GM23338 (cell line): ENCODE data around the gene RORC. TPM values are rescaled to one million over a fixed set of nuclear protein-coding genes. Genes with fewer than 3 reads are reported as not detected.

Experiments used
- ATAC-seq: fragments of 200-7000 bp; cut with Tn5 transposase; 3 replicates; pipeline ENCODE4 v1.9.1; 2020
- DNase-seq: peaks from one replicate; pipeline ENCODE4 v3.0.0-alpha.2; 2015; ENCODE audit warnings: low spot score
- H2AFZ ChIP-seq: fragments of 200-600 bp; sonication (generic); 2 replicates; pipeline ENCODE4 v1.8.0; 2016; ENCODE audit warnings: antibody characterized with exemption, mild to moderate bottlenecking, moderate library complexity
- H3F3A ChIP-seq: fragments of 200-600 bp; sonication (generic); replicated peaks from 2 replicates; pipeline ENCODE4 v1.8.0; 2017; ENCODE audit warnings: antibody characterized with exemption, mixed run types, low read depth
- H3K27ac ChIP-seq: fragments of 200-600 bp; sonication (generic); 2 replicates; pipeline ENCODE4 v1.6.1; 2016; ENCODE audit warnings: low read depth
- H3K27me3 ChIP-seq: fragments of 200-600 bp; sonication (generic); 2 replicates; pipeline ENCODE4 v1.8.0; 2016; ENCODE audit warnings: mild to moderate bottlenecking, mixed run types, moderate library complexity; ENCODE audit not compliant: insufficient read depth
- H3K36me3 ChIP-seq: fragments of 200-600 bp; sonication (generic); 2 replicates; pipeline ENCODE4 v1.8.0; 2016; ENCODE audit warnings: mild to moderate bottlenecking; ENCODE audit not compliant: insufficient read depth
- H3K4me1 ChIP-seq: fragments of 200-600 bp; sonication (generic); 2 replicates; pipeline ENCODE4 v1.8.0; 2016; ENCODE audit warnings: mild to moderate bottlenecking, moderate library complexity; ENCODE audit not compliant: insufficient read depth
- H3K4me2 ChIP-seq: fragments of 200-600 bp; sonication (generic); 2 replicates; pipeline ENCODE4 v1.7.1; 2017; ENCODE audit warnings: mixed run types
- H3K4me3 ChIP-seq: fragments of 200-600 bp; sonication (generic); 2 replicates; pipeline ENCODE4 v1.6.1; 2016; ENCODE audit warnings: mixed run types
- H3K79me2 ChIP-seq: fragments of 200-600 bp; sonication (generic); replicated peaks from 2 replicates; pipeline ENCODE4 v1.8.0; 2017; ENCODE audit warnings: mild to moderate bottlenecking; ENCODE audit not compliant: insufficient read depth
- H3K9me2 ChIP-seq: fragments of 200-600 bp; sonication (generic); 2 replicates; pipeline ENCODE4 v1.8.0; 2017; ENCODE audit not compliant: insufficient read depth
- H4K20me1 ChIP-seq: fragments of 200-600 bp; sonication (generic); replicated peaks from 2 replicates; pipeline ENCODE4 v1.8.0; 2017; ENCODE audit warnings: mild to moderate bottlenecking; ENCODE audit not compliant: insufficient read depth
- H3K27ac Mint-ChIP-seq: 2 replicates; pipeline ENCODE4 v1.8.0; 2020; ENCODE audit warnings: inconsistent platforms, mild to moderate bottlenecking, moderate library complexity, mixed read lengths
- H3K27me3 Mint-ChIP-seq: 3 replicates; pipeline ENCODE4 v1.8.0; 2022; ENCODE audit warnings: low read depth, mild to moderate bottlenecking, moderate library complexity, mixed read lengths, inconsistent platforms; ENCODE audit not compliant: insufficient read depth, poor library complexity
- H3K36me3 Mint-ChIP-seq: 3 replicates; pipeline ENCODE4 v1.8.0; 2021; ENCODE audit warnings: low read depth, mild to moderate bottlenecking, inconsistent platforms, moderate library complexity, mixed read lengths
- H3K4me1 Mint-ChIP-seq: 3 replicates; pipeline ENCODE4 v1.8.0; 2020; ENCODE audit warnings: mild to moderate bottlenecking, inconsistent platforms, mixed read lengths
- H3K4me3 Mint-ChIP-seq: 3 replicates; pipeline ENCODE4 v1.8.0; 2021; ENCODE audit warnings: moderate library complexity, mild to moderate bottlenecking, inconsistent platforms, mixed read lengths
- H3K9me3 Mint-ChIP-seq: 3 replicates; pipeline ENCODE4 v1.8.0; 2020; ENCODE audit warnings: moderate library complexity, mild to moderate bottlenecking, inconsistent platforms, mixed read lengths
- CREB1 ChIP-seq: fragments of 250-450 bp; sonication (Bioruptor Pico); IDR thresholded peaks from 2 replicates; pipeline ENCODE4 v1.5.0; 2020; ENCODE audit warnings: low read depth, mild to moderate bottlenecking, moderate library complexity
- CTCF ChIP-seq, 2 experiments: fragments of 200-600 bp in 1 of 2; sonication (generic) in 1 of 2; conservative IDR thresholded peaks; 2 replicates each; pipeline versions ENCODE4 v1.5.1 to v1.6.1; 2016 to 2017; ENCODE audit warnings: antibody characterized with exemption in 2 of 2, low read depth in 2 of 2, mild to moderate bottlenecking in 2 of 2, moderate library complexity in 1 of 2
- ETS1 ChIP-seq: IDR thresholded peaks from 2 replicates; pipeline ENCODE4 v1.6.1; 2016; ENCODE audit warnings: antibody characterized with exemption
- EZH2 ChIP-seq: fragments of 200-600 bp; sonication (generic); IDR thresholded peaks from one replicate; pipeline ENCODE4 v1.8.0; 2017; ENCODE audit warnings: antibody characterized with exemption, mild to moderate bottlenecking, low read depth; ENCODE audit not compliant: unreplicated experiment
- EZH2phosphoT487 ChIP-seq: fragments of 200-600 bp; sonication (generic); IDR thresholded peaks from one replicate; pipeline ENCODE4 v1.8.1; 2018; ENCODE audit warnings: antibody characterized with exemption; ENCODE audit not compliant: unreplicated experiment
- JUNB ChIP-seq: IDR thresholded peaks from one replicate; pipeline ENCODE4 v1.6.1; 2016; ENCODE audit warnings: antibody characterized with exemption; ENCODE audit not compliant: unreplicated experiment
- NANOG ChIP-seq: IDR thresholded peaks from 2 replicates; pipeline ENCODE4 v1.6.1; 2016; ENCODE audit warnings: antibody characterized with exemption, borderline replicate concordance
- POLR2AphosphoS5 ChIP-seq: IDR thresholded peaks from 2 replicates; pipeline ENCODE4 v1.6.1; 2016; ENCODE audit warnings: antibody characterized with exemption, low read depth
- REST ChIP-seq: IDR thresholded peaks from one replicate; pipeline ENCODE4 v1.6.1; 2018; ENCODE audit warnings: antibody characterized with exemption; ENCODE audit not compliant: unreplicated experiment
- STAT1 ChIP-seq: IDR thresholded peaks from one replicate; pipeline ENCODE4 v1.6.1; 2016; ENCODE audit warnings: antibody characterized with exemption; ENCODE audit not compliant: unreplicated experiment
- ZNF114 ChIP-seq: fragments of 250-450 bp; sonication (Bioruptor Pico); IDR thresholded peaks from 2 replicates; pipeline ENCODE4 v1.5.0; 2020; ENCODE audit warnings: mild to moderate bottlenecking, moderate library complexity
- ZNF331 ChIP-seq: fragments of 250-450 bp; sonication (Bioruptor Pico); IDR thresholded peaks from 2 replicates; pipeline ENCODE4 v1.5.0; 2020; ENCODE audit warnings: low read depth, mild to moderate bottlenecking, moderate library complexity
- polyA plus RNA-seq: library from polyadenylated mRNA; unstranded; fragments of >200 nt; fragmentation: Nextera tagmentation; extraction: Ambion mirVana; gene quantifications from 2 replicates; pipeline ENCODE4 v1.2.1, GENCODE V29; 2016
- total RNA-seq: library from RNA; depleted of rRNA; stranded (reverse); fragments of >200 nt; shearing (Covaris generic); gene quantifications from 2 replicates; pipeline ENCODE4 v1.2.3, GENCODE V29; 2014
- TF ChIP-seq, protein P1 (sequence below): fragments of 250-450 bp; sonication (Bioruptor Pico); IDR thresholded peaks from 2 replicates; pipeline ENCODE4 v1.5.0; 2020; ENCODE audit warnings: mild to moderate bottlenecking, moderate library complexity

Gene RORC
- total and polyA plus RNA-seq, 2 experiments from 2014 or later = 0.29 to 0.97 TPM

- no peak for TF ChIP-seq EZH2phosphoT487
- TF ChIP-seq STAT1 = no peak
- TF ChIP-seq JUNB = no peak
- TF ChIP-seq, protein P1, sequence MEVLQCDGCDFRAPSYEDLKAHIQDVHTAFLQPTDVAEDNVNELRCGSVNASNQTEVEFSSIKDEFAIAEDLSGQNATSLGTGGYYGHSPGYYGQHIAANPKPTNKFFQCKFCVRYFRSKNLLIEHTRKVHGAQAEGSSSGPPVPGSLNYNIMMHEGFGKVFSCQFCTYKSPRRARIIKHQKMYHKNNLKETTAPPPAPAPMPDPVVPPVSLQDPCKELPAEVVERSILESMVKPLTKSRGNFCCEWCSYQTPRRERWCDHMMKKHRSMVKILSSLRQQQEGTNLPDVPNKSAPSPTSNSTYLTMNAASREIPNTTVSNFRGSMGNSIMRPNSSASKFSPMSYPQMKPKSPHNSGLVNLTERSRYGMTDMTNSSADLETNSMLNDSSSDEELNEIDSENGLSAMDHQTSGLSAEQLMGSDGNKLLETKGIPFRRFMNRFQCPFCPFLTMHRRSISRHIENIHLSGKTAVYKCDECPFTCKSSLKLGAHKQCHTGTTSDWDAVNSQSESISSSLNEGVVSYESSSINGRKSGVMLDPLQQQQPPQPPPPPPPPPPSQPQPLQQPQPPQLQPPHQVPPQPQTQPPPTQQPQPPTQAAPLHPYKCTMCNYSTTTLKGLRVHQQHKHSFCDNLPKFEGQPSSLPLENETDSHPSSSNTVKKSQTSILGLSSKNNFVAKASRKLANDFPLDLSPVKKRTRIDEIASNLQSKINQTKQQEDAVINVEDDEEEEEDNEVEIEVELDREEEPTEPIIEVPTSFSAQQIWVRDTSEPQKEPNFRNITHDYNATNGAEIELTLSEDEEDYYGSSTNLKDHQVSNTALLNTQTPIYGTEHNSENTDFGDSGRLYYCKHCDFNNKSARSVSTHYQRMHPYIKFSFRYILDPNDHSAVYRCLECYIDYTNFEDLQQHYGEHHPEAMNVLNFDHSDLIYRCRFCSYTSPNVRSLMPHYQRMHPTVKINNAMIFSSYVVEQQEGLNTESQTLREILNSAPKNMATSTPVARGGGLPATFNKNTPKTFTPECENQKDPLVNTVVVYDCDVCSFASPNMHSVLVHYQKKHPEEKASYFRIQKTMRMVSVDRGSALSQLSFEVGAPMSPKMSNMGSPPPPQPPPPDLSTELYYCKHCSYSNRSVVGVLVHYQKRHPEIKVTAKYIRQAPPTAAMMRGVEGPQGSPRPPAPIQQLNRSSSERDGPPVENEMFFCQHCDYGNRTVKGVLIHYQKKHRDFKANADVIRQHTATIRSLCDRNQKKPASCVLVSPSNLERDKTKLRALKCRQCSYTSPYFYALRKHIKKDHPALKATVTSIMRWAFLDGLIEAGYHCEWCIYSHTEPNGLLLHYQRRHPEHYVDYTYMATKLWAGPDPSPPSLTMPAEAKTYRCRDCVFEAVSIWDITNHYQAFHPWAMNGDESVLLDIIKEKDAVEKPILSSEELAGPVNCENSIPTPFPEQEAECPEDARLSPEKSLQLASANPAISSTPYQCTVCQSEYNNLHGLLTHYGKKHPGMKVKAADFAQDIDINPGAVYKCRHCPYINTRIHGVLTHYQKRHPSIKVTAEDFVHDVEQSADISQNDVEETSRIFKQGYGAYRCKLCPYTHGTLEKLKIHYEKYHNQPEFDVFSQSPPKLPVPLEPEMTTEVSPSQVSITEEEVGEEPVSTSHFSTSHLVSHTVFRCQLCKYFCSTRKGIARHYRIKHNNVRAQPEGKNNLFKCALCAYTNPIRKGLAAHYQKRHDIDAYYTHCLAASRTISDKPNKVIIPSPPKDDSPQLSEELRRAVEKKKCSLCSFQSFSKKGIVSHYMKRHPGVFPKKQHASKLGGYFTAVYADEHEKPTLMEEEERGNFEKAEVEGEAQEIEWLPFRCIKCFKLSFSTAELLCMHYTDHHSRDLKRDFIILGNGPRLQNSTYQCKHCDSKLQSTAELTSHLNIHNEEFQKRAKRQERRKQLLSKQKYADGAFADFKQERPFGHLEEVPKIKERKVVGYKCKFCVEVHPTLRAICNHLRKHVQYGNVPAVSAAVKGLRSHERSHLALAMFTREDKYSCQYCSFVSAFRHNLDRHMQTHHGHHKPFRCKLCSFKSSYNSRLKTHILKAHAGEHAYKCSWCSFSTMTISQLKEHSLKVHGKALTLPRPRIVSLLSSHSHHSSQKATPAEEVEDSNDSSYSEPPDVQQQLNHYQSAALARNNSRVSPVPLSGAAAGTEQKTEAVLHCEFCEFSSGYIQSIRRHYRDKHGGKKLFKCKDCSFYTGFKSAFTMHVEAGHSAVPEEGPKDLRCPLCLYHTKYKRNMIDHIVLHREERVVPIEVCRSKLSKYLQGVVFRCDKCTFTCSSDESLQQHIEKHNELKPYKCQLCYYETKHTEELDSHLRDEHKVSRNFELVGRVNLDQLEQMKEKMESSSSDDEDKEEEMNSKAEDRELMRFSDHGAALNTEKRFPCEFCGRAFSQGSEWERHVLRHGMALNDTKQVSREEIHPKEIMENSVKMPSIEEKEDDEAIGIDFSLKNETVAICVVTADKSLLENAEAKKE (CRISPR knock-in tag) = no peak
- no peak for TF ChIP-seq EZH2
- no peak for TF ChIP-seq POLR2AphosphoS5
- no peak for TF ChIP-seq ZNF114 (CRISPR knock-in tag)
- TF ChIP-seq REST = no peak
- no peak for TF ChIP-seq CREB1 (CRISPR knock-in tag)
- no peak for TF ChIP-seq ETS1
- TF ChIP-seq NANOG = no peak
- TF ChIP-seq CTCF (conservative IDR thresholded peaks at IDR 0.05; ENCODE audit: low read depth in 2 of 2) = no peak
- no peak for TF ChIP-seq ZNF331 (CRISPR knock-in tag)
- no peaks in the 10 kb centered on the region for H4K20me1 ChIP-seq
- no peaks in the 10 kb centered on the region for H3K27me3 ChIP-seq
- DNase-seq = no peak
- H3K4me1 ChIP-seq = peaks cover 6% of the 10 kb centered on the region
- no peak within 1 kb of the TSS for H3K4me3 ChIP-seq
- H3K36me3 ChIP-seq = no peaks in the 10 kb centered on the region
- Mint-ChIP-seq H3K4me1 (peaks cover 15% of the 10 kb centered on the region), H3K27ac (no peak within 1 kb of the TSS), H3K9me3 (no peaks in the 10 kb centered on the region), H3K27me3 (peaks cover 3% of the 10 kb centered on the region), H3K4me3 (no peak within 1 kb of the TSS), H3K36me3 (no peaks in the 10 kb centered on the region)
- H3F3A ChIP-seq = no peaks in the 10 kb centered on the region
- no peaks in the 10 kb centered on the region for H3K79me2 ChIP-seq
- no peak within 1 kb of the TSS for H3K4me2 ChIP-seq
- no peak within 1 kb of the TSS for H3K27ac ChIP-seq
- no peak for ATAC-seq
- H3K9me2 ChIP-seq = no peaks in the 10 kb centered on the region
- H2AFZ ChIP-seq = no peak within 1 kb of the TSS
These were observed 26.4 kb downstream of the RORC start, which contains the start of gene LINGO4 for GRCh38 chr1:151805066-151805820. LINGO4 (minus strand) TSS chr1:151805419; CDS start chr1:151802704, 2,715 bp downstream.
